ENCODE results near the gene CALML5. TPM values are rescaled to one million over a fixed set of nuclear protein-coding genes. Genes with fewer than 3 reads are reported as not detected.
"Not testable (repeated sequence)": the region's sequence is repeated elsewhere in the genome, so short reads cannot be mapped to it uniquely, and the experiment has no call there.

The CALML5 gene
- total RNA-seq, 2 experiments from 2014 or later, result not detected

DNA sequence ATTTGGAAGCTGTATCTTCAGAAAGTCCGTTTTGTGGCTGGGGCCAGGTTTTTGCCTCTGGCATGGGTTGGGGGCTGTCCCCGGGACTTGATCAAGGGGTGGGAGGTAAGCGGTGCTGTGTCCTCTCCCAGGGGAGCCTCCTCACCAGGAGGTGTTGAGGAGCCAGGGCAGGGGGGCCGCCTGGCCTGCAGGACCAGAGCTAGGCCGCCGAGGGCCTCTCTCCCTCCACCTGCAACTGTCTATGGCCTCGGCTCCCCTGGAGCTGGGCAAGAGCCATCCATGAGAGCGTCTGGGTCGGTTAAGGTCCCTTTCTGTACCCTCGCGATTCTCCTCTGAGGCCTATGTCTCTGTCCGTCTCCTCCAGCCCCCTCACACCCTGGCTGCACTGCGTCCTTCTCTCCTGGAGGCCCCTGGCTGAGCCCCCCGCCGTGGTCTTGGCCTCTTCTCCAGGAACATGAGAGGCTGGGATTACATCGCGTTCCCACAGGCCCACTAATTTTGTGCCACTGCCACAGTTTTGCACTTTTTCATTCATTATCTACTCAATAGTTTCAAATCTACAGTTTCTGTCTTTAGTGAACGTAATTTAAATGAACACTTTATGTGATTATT lies 20.6 kb downstream of the CALML5 start:
- intact Hi-C loops (cut with micrococcal nuclease), result no loop called here
- no peak overlapping the region for H3K4me3 Mint-ChIP-seq
- CTCF ChIA-PET, result no interaction called here
- DNase-seq, result no peak
- H3K27ac Mint-ChIP-seq, result no peak overlapping the region
- H3K4me1 Mint-ChIP-seq (ENCODE audit: low read depth), result no peaks in the 10 kb centered on the region
- no peaks in the 10 kb centered on the region for H3K27me3 Mint-ChIP-seq
- no peaks in the 10 kb centered on the region for H3K9me3 Mint-ChIP-seq
- POLR2A ChIA-PET, result no interaction called here
- H3K36me3 Mint-ChIP-seq, result no peaks in the 10 kb centered on the region

DNA sequence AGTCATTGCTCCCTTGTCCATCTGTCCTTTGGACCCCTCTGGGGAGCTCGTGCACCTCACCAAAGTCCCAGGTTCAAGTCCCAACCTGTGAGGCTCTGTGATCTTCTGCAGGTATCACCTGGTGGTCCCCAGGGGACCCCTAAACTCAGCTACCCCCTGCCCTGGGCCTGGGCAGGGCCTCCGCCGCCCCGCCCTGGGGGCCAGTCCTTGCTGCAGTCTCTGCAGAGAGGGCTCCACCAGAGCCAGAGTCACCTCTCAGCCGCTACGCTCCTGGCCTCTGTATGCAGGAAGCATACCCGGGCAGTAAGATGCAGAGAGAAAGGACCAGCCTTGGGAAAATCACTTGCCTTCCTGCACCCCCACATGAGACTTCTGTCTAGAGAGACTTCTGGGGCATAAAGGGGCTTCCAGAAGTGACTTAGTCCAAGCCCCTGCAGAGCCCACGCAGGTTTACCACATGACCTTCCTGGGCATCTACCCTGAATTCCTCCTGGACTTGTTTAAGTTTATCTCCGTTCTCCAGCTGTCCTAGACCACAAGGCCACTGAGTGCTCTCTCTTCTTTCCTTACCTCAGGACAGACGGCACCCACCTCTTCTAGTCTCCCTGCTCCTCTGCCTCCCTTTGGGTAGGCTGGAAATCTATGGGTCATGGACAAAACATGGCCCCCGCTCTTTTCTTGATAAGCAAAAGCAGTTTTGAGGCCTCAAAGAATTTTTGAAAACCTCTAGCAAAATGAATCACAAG lies 21.2 kb downstream of the CALML5 start:
- Mint-ChIP-seq H3K27me3 (no peaks in the 10 kb centered on the region), H3K4me1 (ENCODE audit: low read depth) (no peaks in the 10 kb centered on the region), H3K27ac (no peak overlapping the region), H3K9me3 (no peaks in the 10 kb centered on the region), H3K36me3 (no peaks in the 10 kb centered on the region), H3K4me3 (no peak overlapping the region)
- DNase-seq, result no peak
- ChIA-PET POLR2A (no interaction called here), CTCF (no interaction called here)
- intact Hi-C loops (cut with micrococcal nuclease), result no loop called here

DNA sequence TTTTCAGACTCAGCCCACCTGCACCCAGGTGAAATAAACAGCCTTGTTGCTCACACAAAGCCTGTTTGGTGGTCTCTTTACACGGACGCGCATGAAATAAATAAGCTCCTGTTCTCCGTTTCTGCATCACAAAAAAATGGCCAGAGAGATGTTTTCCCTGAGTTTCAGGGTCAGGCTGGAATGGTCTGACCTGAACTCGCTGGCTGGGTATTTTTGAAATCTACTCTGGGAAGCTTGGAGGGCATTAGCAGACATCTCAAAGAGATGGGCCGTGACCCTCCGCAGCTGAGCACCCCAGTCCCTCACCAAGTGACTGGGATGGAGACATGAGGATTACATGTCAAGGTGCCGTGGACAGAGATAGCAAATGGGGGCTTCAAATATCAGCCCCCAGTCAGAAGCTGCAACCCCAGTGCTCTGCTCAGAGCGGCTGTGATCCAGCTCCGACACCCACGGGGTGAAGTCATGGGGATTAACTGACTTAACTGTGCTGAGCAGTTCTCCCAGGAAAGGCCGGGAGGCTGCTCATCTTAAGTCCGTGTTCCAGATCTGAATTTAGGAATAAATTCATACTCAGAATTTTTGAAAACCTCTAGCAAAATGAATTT lies 22.3 kb downstream of the CALML5 start:
- Mint-ChIP-seq H3K27ac (no peak overlapping the region), H3K36me3 (no peaks in the 10 kb centered on the region), H3K9me3 (no peaks in the 10 kb centered on the region), H3K4me1 (ENCODE audit: low read depth) (no peaks in the 10 kb centered on the region), H3K4me3 (no peak overlapping the region), H3K27me3 (no peaks in the 10 kb centered on the region)
- intact Hi-C loops (cut with micrococcal nuclease), result no loop called here
- ChIA-PET CTCF (no interaction called here), POLR2A (interaction anchor here (0.6 kb wide), 1 partner anchor 115 kb away, joined by 3 read pairs; no protein-coding TSS in a partner anchor)
- no peak for DNase-seq

DNA sequence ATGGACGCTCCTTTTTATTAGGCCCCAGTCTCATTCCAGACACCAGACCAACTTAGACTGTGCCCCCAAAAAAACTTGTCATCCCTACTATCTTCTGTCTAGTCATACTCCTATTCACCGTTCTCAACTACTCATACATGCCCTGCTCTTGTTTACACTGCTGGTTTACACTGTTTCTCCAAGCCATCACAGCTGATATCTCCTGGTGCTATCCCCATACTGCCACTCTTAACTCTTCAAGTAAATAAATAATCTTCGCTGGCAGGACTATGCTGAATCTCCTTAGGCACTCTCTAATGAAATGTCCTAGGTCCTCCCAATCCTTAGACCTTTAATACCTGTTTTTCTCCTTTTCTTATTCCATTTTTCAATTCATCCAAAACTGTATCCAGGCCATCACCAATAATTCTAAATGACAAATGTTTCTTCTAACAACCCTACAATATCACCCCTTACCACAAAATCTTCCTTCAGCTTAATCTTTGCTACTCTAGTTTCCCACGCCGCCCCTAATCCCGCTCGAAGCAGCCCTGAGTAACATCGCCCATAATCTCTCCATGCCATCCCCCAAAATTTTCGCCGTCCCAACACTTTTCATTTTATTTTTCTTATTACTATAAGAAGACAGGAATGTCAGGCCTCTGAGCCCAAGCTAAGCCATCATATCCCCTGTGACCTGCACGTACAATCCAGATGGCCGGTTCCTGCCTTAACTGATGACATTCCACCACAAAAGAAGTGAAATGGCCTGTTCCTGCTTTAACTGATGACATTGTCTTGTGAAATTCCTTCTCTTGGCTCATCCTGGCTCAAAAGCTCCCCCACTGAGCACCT lies 23.2 kb downstream of the CALML5 start:
- H3K27me3 Mint-ChIP-seq; H3K9me3 Mint-ChIP-seq; DNase-seq; H3K36me3 Mint-ChIP-seq; H3K4me3 Mint-ChIP-seq; H3K4me1 Mint-ChIP-seq (ENCODE audit: low read depth); intact Hi-C loops (cut with micrococcal nuclease); H3K27ac Mint-ChIP-seq; CTCF ChIA-PET: not testable (repeated sequence)
- POLR2A ChIA-PET, result interaction anchor here (0.6 kb wide), 1 partner anchor 116 kb away, joined by 3 read pairs; no protein-coding TSS in a partner anchor

DNA sequence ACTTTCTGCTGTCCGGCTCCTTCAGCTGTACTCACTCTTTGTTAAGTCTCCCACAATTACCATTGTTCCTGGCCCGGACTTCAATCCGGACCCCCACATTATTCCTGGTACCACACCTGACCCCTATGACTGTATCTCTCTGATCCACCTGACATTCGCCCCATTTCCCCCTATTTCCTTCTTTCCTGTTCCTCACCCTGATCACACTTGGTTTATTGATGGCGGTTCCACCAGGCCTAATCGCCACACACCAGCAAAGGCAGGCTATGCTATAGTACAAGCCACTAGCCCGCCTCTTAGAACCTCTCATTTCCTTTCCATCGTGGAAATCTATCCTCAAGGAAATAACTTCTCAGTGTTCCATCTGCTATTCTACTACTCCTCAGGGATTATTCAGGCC lies 24.3 kb downstream of the CALML5 start:
- CTCF ChIA-PET, H3K9me3 Mint-ChIP-seq: not testable (repeated sequence)

DNA sequence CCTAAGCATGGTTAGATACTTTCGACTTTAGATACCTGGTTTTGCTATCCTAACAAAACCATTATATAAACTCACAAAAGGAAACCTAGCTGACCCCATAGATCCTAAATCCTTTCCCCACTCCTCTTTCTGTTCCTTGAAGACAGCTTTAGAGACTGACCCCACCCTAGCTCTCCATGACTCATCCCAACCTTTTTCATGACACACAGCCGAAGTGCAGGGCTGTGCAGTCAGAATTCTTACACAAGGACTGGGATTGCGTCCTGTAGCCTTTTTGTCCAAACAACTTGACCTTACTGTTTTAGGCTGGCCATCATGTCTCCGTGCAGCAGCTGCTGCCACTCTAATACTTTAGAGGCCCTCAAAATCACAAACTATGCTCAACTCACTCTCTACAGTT lies 24.7 kb downstream of the CALML5 start:
- POLR2A ChIA-PET; H3K36me3 Mint-ChIP-seq; CTCF ChIA-PET; DNase-seq; H3K9me3 Mint-ChIP-seq; H3K27me3 Mint-ChIP-seq; H3K4me1 Mint-ChIP-seq (ENCODE audit: low read depth); H3K4me3 Mint-ChIP-seq; intact Hi-C loops (cut with micrococcal nuclease); H3K27ac Mint-ChIP-seq: not testable (repeated sequence)

More for the DNA sequence above, 24.3 kb downstream of the CALML5 start:
- H3K27me3 Mint-ChIP-seq; intact Hi-C loops (cut with micrococcal nuclease); H3K36me3 Mint-ChIP-seq; H3K4me1 Mint-ChIP-seq (ENCODE audit: low read depth); H3K27ac Mint-ChIP-seq; POLR2A ChIA-PET; H3K4me3 Mint-ChIP-seq; DNase-seq: not testable (repeated sequence)

DNA sequence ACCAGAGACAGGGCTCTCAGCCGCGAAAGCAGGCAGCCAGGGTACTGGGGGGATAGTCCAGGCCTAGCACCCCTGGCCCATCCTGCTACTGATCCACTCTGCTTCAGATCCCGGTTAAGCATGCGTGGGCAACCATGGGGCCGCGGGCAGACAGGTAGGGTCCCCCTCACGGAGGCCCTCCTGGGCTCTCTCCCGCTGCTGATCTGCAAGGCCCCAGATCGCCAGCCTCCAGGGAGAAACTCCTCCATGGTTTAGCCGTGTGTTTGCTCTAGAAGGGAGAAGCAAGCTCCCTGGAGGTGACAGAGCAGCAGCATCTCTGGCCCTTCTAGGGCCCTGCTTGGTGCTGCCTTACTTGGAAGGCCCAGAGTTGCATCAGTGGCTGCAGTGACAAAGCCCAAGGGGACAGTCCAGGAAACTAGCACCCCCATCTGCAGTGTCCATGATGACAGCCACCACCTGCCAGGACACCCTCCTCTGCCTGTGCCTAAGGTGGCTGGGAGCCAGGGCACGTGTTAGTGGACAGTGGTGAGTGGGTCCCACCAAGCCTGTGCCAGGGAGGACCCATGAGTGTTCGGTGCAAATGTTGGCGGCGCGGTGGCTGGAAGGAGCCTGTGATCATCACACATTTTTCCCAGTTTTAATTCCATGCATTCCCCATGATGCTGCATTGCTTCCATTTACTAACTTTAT lies 29.2 kb downstream of the CALML5 start:
- Mint-ChIP-seq H3K9me3 (no peaks in the 10 kb centered on the region), H3K4me3 (no peak overlapping the region), H3K4me1 (ENCODE audit: low read depth) (no peaks in the 10 kb centered on the region), H3K27ac (no peak overlapping the region), H3K27me3 (no peaks in the 10 kb centered on the region), H3K36me3 (no peaks in the 10 kb centered on the region)
- ChIA-PET CTCF (no interaction called here), POLR2A (no interaction called here)
- intact Hi-C loops (cut with micrococcal nuclease), result no loop called here
- no peak for DNase-seq

DNA sequence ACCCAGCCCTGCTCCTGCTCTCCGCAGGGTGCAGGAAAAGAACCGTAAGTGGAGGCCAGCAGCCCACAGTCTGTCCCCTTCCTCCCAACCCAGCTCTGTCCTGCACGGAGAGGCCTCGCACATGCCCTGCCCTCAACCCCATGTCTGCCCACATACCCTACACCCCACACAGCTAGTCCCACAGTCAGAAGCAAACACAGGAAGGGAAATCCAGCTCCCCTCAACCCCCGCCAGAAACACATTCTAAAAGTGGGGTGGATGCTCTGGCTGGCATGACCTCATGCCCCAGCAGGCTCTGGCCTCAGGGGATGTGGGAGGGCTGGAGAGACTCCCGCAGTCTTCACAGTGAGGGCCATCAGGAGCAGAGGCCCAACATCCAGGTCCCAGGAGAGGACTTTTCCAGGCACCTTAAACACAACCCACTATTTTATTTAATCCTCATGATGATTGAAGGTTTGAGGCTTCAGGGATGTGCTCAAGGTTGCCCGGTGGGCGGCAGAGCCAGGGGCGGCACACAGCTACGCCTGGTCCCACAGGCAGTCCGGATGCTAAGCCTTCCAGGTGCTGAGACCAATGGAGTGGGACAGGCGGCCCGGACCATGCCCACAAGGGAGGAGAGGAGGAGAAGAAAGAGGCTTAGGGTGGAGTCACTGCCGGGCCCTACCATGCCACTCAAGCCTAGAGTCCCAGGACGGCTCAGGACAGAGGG lies 29.9 kb downstream of the CALML5 start:
- no peak for DNase-seq
- H3K27ac Mint-ChIP-seq, result no peak overlapping the region
- no peaks in the 10 kb centered on the region for H3K27me3 Mint-ChIP-seq
- ChIA-PET CTCF (interaction anchor here (3.1 kb wide), 1 partner anchor 154 kb away, joined by 10 read pairs; no protein-coding TSS in a partner anchor), POLR2A (no interaction called here)
- no peaks in the 10 kb centered on the region for H3K36me3 Mint-ChIP-seq
- H3K9me3 Mint-ChIP-seq, result no peaks in the 10 kb centered on the region
- H3K4me1 Mint-ChIP-seq (ENCODE audit: low read depth), result no peaks in the 10 kb centered on the region
- H3K4me3 Mint-ChIP-seq, result no peak overlapping the region
- intact Hi-C loops (cut with micrococcal nuclease), result no loop called here

DNA sequence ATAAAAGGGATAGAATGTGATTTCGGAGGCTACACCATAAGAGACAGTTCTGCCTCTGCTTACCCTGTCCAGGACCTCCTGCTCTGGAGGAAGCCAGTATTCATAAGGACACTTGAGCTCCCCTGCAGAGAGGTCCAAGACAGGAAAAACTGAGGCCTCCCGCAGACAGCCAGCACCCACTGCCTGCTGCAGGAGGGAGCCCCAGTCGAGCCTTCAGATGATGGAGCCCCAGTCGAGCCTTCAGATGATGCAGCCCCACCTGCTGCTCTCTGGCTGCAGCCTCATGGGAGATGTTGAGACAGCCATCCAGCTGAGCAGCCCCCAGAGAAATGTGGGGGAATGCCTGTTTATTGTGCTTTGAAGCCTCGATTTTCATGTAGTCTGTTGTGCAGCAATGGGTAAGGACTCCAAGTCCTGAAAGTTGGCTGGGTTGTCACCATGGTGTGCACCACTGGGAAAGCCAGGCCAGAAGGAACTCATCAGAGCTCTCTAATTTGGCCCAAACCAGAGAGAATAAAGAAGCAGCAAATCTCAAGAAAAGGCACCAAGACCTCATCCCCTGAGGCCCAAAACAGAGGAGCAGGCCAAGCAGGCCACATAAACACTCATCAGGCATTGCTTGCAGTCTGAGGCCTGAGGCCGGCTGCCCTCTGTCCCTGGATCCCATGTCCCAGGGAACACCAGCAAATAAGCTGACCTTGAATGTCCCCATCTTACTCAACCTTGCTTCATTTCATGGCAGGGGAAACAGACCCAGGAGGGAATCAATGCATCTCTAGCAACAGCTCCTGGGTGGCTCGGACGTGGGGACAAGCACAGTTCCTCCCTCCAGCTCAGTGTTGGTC lies 30.9 kb downstream of the CALML5 start:
- Mint-ChIP-seq H3K4me1 (ENCODE audit: low read depth) (no peaks in the 10 kb centered on the region), H3K9me3 (no peaks in the 10 kb centered on the region), H3K4me3 (no peak overlapping the region), H3K27me3 (no peaks in the 10 kb centered on the region), H3K27ac (no peak overlapping the region), H3K36me3 (no peaks in the 10 kb centered on the region)
- intact Hi-C loops (cut with micrococcal nuclease), result no loop called here
- ChIA-PET CTCF (interaction anchor here (3.1 kb wide), 1 partner anchor 155 kb away, joined by 10 read pairs; no protein-coding TSS in a partner anchor), POLR2A (no interaction called here)
- no peak for DNase-seq

DNA sequence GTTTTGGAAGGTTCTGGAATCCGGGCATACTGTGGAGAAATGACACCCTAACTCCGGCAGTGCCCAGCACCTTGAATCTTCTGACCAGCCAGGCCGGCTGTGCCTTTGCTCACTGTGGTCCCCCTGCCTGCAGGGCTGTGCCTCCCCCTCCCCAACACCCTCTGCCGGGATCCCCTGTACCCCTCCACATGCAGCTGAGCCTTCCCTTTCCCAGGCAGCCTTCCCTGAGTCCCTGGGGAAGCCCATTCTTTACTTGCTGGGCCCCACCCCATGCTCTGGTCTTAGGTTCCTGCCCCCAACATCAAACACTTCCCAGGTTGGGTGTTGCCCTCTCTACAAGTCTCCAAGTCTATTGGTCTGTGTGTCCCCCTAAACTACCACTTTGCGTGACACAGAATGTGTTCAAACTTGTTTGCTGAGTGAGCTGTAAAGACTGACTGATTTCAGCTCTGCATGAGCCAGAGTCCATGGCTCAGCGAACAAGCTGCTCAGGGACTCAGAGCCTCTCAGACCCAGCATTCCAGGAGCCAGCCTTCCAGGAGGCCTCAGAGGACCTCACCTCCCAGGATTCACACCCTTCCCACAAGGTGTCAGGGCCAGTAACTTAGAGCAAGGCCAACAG lies 31.6 kb downstream of the CALML5 start:
- CTCF ChIA-PET, result interaction anchor here (3.1 kb wide), 1 partner anchor 155 kb away, joined by 10 read pairs; no protein-coding TSS in a partner anchor

More for the DNA sequence above, 31.6 kb downstream of the CALML5 start:
- Mint-ChIP-seq H3K27ac (no peak overlapping the region), H3K9me3 (no peaks in the 10 kb centered on the region), H3K36me3 (no peaks in the 10 kb centered on the region), H3K4me1 (ENCODE audit: low read depth) (no peaks in the 10 kb centered on the region), H3K27me3 (no peaks in the 10 kb centered on the region), H3K4me3 (no peak overlapping the region)
- POLR2A ChIA-PET, result no interaction called here
- intact Hi-C loops (cut with micrococcal nuclease), result no loop called here
- no peak for DNase-seq

Data from activated CD4-positive, alpha-beta memory T cell treated with anti-CD3 and anti-CD28 coated beads for 36 hours (primary cell).